D721Med (cell line): Measurements from ENCODE around the gene KIAA1755.

Source experiments
- DNase-seq: peaks from one replicate; pipeline ENCODE4 v3.0.0; 2011; ENCODE audit warnings: low spot score; ENCODE audit not compliant: insufficient read length
- FAIRE-seq: peaks from 2 replicates; lab custom pipeline; 2011; peaks lifted over from hg19 to GRCh38; lab: Jason Lieb, UNC
- TF ChIP-seq, protein P1 (sequence below): IDR thresholded peaks from 2 replicates; pipeline ENCODE4 v1.5.1; 2012; ENCODE audit warnings: mild to moderate bottlenecking, control low read depth; ENCODE audit not compliant: insufficient read depth; ENCODE audit errors: missing control alignments

KIAA1755 gene

GRCh38 chr20:38208088-38208487, 52.4 kb downstream of the KIAA1755 start:
- TF ChIP-seq, protein P1, sequence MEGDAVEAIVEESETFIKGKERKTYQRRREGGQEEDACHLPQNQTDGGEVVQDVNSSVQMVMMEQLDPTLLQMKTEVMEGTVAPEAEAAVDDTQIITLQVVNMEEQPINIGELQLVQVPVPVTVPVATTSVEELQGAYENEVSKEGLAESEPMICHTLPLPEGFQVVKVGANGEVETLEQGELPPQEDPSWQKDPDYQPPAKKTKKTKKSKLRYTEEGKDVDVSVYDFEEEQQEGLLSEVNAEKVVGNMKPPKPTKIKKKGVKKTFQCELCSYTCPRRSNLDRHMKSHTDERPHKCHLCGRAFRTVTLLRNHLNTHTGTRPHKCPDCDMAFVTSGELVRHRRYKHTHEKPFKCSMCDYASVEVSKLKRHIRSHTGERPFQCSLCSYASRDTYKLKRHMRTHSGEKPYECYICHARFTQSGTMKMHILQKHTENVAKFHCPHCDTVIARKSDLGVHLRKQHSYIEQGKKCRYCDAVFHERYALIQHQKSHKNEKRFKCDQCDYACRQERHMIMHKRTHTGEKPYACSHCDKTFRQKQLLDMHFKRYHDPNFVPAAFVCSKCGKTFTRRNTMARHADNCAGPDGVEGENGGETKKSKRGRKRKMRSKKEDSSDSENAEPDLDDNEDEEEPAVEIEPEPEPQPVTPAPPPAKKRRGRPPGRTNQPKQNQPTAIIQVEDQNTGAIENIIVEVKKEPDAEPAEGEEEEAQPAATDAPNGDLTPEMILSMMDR, result no peak
- DNase-seq (no peak), FAIRE-seq (no peak)

GRCh38 chr20:38207621-38208020, 52.9 kb downstream of the KIAA1755 start:
- TF ChIP-seq, protein P1, result no peak
- FAIRE-seq (no peak), DNase-seq (no peak)

DNA sequence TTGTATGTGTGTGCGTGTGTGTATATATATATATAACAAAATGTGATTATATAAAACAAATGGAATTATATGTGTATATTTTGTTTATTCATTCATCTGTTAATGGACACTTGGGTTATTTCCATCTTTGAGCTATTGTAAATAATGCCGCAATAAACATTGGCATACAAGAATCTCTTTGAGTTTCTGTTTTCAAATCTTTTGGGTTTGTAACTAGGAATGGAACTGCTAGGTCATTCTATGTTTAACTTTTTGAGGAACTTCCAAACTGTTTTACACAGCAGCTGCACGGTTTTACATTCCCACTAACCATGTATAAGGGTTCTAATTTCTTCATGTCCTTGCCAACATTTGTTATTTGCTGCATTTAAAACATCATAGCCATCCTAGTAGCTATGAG, 55.5 kb downstream of the KIAA1755 start:
- no peak for FAIRE-seq
- no peak for DNase-seq
- TF ChIP-seq, protein P1, result no peak

DNA sequence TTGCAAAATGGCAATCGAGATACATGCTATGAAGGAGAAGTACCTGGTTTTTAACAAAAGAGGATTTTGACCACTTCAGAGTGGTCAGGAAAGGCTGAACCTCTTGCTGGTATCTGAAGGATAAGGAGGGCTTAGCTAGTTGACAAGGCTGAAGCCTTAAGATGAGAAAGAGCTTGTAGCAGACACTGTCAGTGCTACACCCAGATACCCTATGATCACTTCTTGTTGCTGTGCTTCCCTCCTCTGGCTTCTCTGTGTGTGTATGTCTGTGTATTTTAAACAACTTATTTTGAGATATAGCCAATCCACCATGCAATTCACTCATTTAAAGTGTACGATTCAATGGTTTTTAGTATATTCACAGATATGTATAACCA, 56.6 kb downstream of the KIAA1755 start:
- no peak for FAIRE-seq
- TF ChIP-seq, protein P1, result no peak
- DNase-seq, result no peak

DNA sequence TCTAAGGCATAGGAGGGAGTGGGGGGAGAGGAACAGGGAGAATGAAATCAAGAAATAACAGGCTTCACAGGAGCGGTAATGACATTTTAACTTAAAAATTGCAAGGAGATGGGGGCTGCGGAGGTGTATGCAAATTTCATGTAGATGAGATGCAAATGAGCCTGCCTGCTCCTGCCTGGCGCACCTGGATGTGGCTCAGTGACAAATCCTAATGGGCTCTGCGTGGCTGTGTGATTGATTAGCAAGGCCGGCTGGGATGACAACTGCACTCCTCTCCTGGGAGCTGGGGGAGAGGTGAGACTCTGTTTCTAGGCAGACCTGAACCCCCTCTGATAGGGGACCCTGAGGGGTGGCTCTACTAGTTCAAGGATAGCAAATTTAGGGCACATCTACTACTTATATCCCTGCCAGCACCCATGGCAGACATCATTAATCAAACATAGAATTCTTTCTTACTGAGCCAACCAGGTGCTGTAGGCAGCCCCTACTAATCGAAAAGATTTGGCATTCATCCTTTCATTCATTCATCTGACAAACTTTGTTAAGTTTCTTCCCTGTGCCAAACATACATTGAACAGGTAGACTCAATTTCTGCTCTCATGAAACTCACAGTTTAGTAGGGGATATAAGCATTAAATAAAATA, 57.1 kb downstream of the KIAA1755 start:
- TF ChIP-seq, protein P1, result no peak

GRCh38 chr20:38202982-38203293, 57.6 kb downstream of the KIAA1755 start:
- FAIRE-seq (no peak), DNase-seq (no peak)
- TF ChIP-seq, protein P1, result no peak

More for the DNA sequence above, 57.1 kb downstream of the KIAA1755 start:
- FAIRE-seq (no peak), DNase-seq (no peak)

DNA sequence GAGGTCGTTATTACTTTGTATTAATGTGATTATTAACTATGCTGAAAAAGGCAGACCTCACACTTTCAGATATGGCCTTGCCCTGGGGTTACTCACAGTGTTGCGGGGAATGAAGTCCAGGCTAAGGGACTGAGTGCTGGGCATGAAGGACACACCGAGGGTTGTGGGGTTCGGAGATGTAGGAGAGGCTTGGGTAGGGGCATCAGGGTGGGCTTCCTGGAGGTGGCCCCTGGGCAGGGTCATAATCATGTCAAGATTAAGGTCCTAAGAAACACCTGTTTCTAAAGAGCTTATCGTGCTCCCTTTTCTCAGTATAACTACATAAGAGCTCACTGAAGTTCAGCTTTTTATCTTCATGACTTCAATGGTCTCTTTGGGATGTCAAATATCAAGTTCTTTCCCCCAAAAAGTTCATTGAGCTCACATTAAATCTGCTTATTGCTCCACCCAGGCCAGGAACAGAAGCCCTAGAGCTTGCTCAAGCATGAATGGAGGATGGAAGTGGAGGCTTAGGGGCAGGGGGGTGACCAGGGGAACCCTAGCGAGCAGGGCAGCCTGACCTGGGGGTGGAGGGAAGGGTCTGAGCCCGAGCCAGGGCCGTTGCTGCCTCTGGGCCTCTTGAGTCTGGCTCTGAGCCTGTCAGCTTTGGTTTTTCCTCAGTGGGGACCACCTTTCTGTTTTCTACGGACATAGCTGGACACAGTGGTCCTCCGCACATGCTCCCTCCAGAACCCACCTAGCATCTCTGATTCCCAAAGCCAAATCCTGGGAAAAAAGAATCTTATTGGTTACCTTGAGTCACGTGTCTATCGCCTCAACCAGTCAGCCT, 58.2 kb downstream of the KIAA1755 start:
- no peak for FAIRE-seq
- TF ChIP-seq, protein P1, result no peak

More for the DNA sequence above, 58.2 kb downstream of the KIAA1755 start:
- DNase-seq, result no peak
